ENCODE results near the gene PPM1H.

- TF ChIP-seq, protein P1, sequence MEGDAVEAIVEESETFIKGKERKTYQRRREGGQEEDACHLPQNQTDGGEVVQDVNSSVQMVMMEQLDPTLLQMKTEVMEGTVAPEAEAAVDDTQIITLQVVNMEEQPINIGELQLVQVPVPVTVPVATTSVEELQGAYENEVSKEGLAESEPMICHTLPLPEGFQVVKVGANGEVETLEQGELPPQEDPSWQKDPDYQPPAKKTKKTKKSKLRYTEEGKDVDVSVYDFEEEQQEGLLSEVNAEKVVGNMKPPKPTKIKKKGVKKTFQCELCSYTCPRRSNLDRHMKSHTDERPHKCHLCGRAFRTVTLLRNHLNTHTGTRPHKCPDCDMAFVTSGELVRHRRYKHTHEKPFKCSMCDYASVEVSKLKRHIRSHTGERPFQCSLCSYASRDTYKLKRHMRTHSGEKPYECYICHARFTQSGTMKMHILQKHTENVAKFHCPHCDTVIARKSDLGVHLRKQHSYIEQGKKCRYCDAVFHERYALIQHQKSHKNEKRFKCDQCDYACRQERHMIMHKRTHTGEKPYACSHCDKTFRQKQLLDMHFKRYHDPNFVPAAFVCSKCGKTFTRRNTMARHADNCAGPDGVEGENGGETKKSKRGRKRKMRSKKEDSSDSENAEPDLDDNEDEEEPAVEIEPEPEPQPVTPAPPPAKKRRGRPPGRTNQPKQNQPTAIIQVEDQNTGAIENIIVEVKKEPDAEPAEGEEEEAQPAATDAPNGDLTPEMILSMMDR (IDR thresholded peaks at IDR 0.05; ENCODE audit: low read depth, low read length), result no peak
- TF ChIP-seq EZH2phosphoT487 (IDR thresholded peaks at IDR 0.05; ENCODE audit: low read depth), result no peak
Measured at GRCh38 chr12:62978768-62979167, 43.8 kb upstream of the PPM1H start.

Data from OCI-LY3 (cell line).